ENCODE measurements around the gene KRT76. TPM values are rescaled to one million over a fixed set of nuclear protein-coding genes. Genes with fewer than 3 reads are reported as not detected.

The KRT76 gene
- total RNA-seq, 1 experiment from 2014 or later = not detected

DNA sequence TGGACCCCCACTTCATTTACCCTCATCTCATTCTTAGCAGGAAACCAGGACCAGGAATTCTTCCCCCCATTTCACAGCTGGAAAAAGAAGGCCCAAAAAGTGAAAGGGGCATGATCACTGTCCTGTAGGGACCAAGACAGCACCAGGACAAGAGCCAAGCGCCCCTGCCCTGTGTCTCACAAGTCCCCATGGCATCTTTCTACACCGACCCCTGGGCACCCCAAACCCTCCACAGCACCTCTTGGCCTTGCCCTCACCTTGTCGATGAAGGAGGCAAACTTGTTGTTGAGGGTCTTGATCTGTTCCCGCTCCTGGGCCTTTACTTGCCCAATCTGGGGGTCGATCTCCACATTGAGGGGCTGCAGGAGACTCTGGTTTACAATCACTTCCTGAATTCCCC, 710 bp downstream of the KRT76 start:
- no peaks in the 10 kb centered on the region for H3K36me3 Mint-ChIP-seq (ENCODE audit: insufficient read depth in 1 of 3, low read depth in 3 of 3)
- Histone ChIP-seq H3K4me2 (ENCODE audit: insufficient read depth, insufficient read length, low read length) (no peak overlapping the region), H2BK5ac (ENCODE audit: insufficient read length, low read length) (no peak overlapping the region), H3T11ph (ENCODE audit: low read length) (no peak overlapping the region), H3K56ac (ENCODE audit: insufficient read length, low read depth, low read length) (no peak overlapping the region), H3K18ac (ENCODE audit: insufficient read length, low read depth, low read length) (no peak overlapping the region), H3K9me3 (ENCODE audit: control insufficient read depth, low read depth, low read length) (no peaks in the 10 kb centered on the region), H3K27me3 (ENCODE audit: insufficient read depth, low read length) (no peaks in the 10 kb centered on the region), H3K23ac (ENCODE audit: insufficient read length, low read depth, low read length) (no peak overlapping the region), H3K14ac (ENCODE audit: insufficient read depth, low read length) (no peak overlapping the region), H4K91ac (ENCODE audit: insufficient read length, low read depth, low read length) (no peak overlapping the region), H3K4ac (ENCODE audit: low read depth, low read length) (no peak overlapping the region), H2BK20ac (ENCODE audit: low read depth, low read length, poor library complexity, severe bottlenecking) (no peak overlapping the region), H4K5ac (ENCODE audit: insufficient read length, low read depth, low read length) (no peak overlapping the region), H2BK12ac (ENCODE audit: insufficient read length, low read depth, low read length) (no peak overlapping the region), H3K79me2 (ENCODE audit: insufficient read depth, low read length) (no peaks in the 10 kb centered on the region), H3K9ac (ENCODE audit: extremely low read depth, insufficient read length, low read length) (no peak overlapping the region), H4K20me1 (ENCODE audit: control insufficient read depth, insufficient read depth, insufficient read length) (no peaks in the 10 kb centered on the region), H2AFZ (ENCODE audit: low read length) (no peak overlapping the region), H3K27ac (ENCODE audit: insufficient read length, low read depth, low read length) (no peak overlapping the region), H3K4me1 (ENCODE audit: insufficient read depth, low read length) (no peaks in the 10 kb centered on the region), H3K23me2 (ENCODE audit: insufficient read length, low read depth, low read length, poor library complexity, severe bottlenecking) (no peaks in the 10 kb centered on the region), H2AK5ac (ENCODE audit: insufficient read length, low read length) (no peak overlapping the region), H3K79me1 (ENCODE audit: insufficient read depth, low read depth, low read length, poor library complexity, severe bottlenecking) (no peaks in the 10 kb centered on the region), H2BK15ac (ENCODE audit: low read depth, low read length) (no peak overlapping the region), H2BK120ac (ENCODE audit: low read depth, low read length, poor library complexity, severe bottlenecking) (no peak overlapping the region), H4K8ac (replicated peaks; ENCODE audit: insufficient read length, low read depth, low read length) (no peak overlapping the region)
- H3K9me3 Mint-ChIP-seq = no peaks in the 10 kb centered on the region
- peaks cover 20% of the 10 kb centered on the region for H3K27me3 Mint-ChIP-seq (ENCODE audit: low read depth)
- H3K27ac Mint-ChIP-seq = no peak overlapping the region
- TF ChIP-seq, protein P1, sequence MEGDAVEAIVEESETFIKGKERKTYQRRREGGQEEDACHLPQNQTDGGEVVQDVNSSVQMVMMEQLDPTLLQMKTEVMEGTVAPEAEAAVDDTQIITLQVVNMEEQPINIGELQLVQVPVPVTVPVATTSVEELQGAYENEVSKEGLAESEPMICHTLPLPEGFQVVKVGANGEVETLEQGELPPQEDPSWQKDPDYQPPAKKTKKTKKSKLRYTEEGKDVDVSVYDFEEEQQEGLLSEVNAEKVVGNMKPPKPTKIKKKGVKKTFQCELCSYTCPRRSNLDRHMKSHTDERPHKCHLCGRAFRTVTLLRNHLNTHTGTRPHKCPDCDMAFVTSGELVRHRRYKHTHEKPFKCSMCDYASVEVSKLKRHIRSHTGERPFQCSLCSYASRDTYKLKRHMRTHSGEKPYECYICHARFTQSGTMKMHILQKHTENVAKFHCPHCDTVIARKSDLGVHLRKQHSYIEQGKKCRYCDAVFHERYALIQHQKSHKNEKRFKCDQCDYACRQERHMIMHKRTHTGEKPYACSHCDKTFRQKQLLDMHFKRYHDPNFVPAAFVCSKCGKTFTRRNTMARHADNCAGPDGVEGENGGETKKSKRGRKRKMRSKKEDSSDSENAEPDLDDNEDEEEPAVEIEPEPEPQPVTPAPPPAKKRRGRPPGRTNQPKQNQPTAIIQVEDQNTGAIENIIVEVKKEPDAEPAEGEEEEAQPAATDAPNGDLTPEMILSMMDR (conservative IDR thresholded peaks at IDR 0.05) = no peak
- H3K4me1 Mint-ChIP-seq = no peaks in the 10 kb centered on the region
- WGBS (ENCODE audit: extremely low coverage, insufficient read length, low lambda C conversion rate) = no CpG with 5 or more reads among the region's 5 CpGs
- no peak for DNase-seq
- no peak overlapping the region for H3K4me3 Mint-ChIP-seq

All from H9 (cell line).